Central memory CD8-positive, alpha-beta T cell (primary cell): ENCODE results near the gene KRTAP9-9.
"Not testable (repeated sequence)": the region's sequence is repeated elsewhere in the genome, so short reads cannot be mapped to it uniquely, and the experiment has no call there.

Experiments
- ATAC-seq: fragments of 150-1000 bp; cut with Tn5 transposase; replicated peaks from 2 replicates; pipeline ENCODE4 v1.10.0; 2022; ENCODE audit warnings: mild to moderate bottlenecking, moderate FRiP score, moderate number of reproducible peaks; ENCODE audit not compliant: poor library complexity, severe bottlenecking; ENCODE audit errors: extremely low read depth
- DNase-seq, 2 donors: peaks; one replicate each; pipeline ENCODE4 v3.0.0; 2021; ENCODE audit warnings: low spot score in 2 of 2
- H3K27ac Mint-ChIP-seq: one replicate; pipeline ENCODE4 v1.8.0; 2022; ENCODE audit warnings: low read depth, mild to moderate bottlenecking, moderate library complexity, mixed read lengths
- H3K27me3 Mint-ChIP-seq: one replicate; pipeline ENCODE4 v1.8.0; 2022; ENCODE audit warnings: mixed read lengths
- H3K36me3 Mint-ChIP-seq: one replicate; pipeline ENCODE4 v1.8.0; 2022; ENCODE audit warnings: mild to moderate bottlenecking, moderate library complexity, mixed read lengths; ENCODE audit not compliant: insufficient read depth
- H3K4me1 Mint-ChIP-seq: one replicate; pipeline ENCODE4 v1.8.0; 2022; ENCODE audit warnings: mixed read lengths
- H3K4me3 Mint-ChIP-seq: one replicate; pipeline ENCODE4 v1.8.0; 2022; ENCODE audit warnings: mild to moderate bottlenecking, moderate library complexity, mixed read lengths
- H3K9me3 Mint-ChIP-seq: one replicate; pipeline ENCODE4 v1.8.0; 2022; ENCODE audit warnings: mixed read lengths

The KRTAP9-9 gene

GRCh38 chr17:41246995-41247787, 8.0 kb upstream of the KRTAP9-9 start:
- not testable (repeated sequence) for ATAC-seq, H3K4me3 Mint-ChIP-seq, H3K9me3 Mint-ChIP-seq, DNase-seq, H3K4me1 Mint-ChIP-seq, H3K27ac Mint-ChIP-seq, H3K36me3 Mint-ChIP-seq
- peaks cover 22% of the 10 kb centered on the region for H3K27me3 Mint-ChIP-seq

GRCh38 chr17:41249637-41250240, 5.4 kb upstream of the KRTAP9-9 start, which contains the start of gene KRTAP9-4:
KRTAP9-4 (plus strand) TSS chr17:41249687; CDS start chr17:41249721, 34 bp downstream.
- peaks cover 38% of the 10 kb centered on the region for H3K27me3 Mint-ChIP-seq
- not testable (repeated sequence) for H3K4me1 Mint-ChIP-seq, H3K36me3 Mint-ChIP-seq, DNase-seq, ATAC-seq, H3K4me3 Mint-ChIP-seq, H3K9me3 Mint-ChIP-seq, H3K27ac Mint-ChIP-seq

- peaks cover 48% of the 10 kb centered on the region for H3K27me3 Mint-ChIP-seq
- no peak overlapping the region for H3K4me3 Mint-ChIP-seq
- no peak overlapping the region for H3K27ac Mint-ChIP-seq
- H3K4me1 Mint-ChIP-seq: no peaks in the 10 kb centered on the region
- ATAC-seq: no peak
- H3K9me3 Mint-ChIP-seq: no peaks in the 10 kb centered on the region
- DNase-seq: no peak
- H3K36me3 Mint-ChIP-seq: peaks cover 1% of the 10 kb centered on the region
Measured at GRCh38 chr17:41251261-41251660, 3.9 kb upstream of the KRTAP9-9 start.

GRCh38 chr17:41254861-41255260, 323 bp upstream of the KRTAP9-9 start:
- Mint-ChIP-seq H3K4me3 (no peak overlapping the region), H3K36me3 (peaks cover 1% of the 10 kb centered on the region), H3K9me3 (no peaks in the 10 kb centered on the region), H3K4me1 (no peaks in the 10 kb centered on the region), H3K27me3 (peaks cover 82% of the 10 kb centered on the region), H3K27ac (no peak overlapping the region)
- DNase-seq (no peak), ATAC-seq (no peak)

- Mint-ChIP-seq H3K4me1 (peaks cover 3% of the 10 kb centered on the region), H3K36me3 (no peaks in the 10 kb centered on the region), H3K9me3 (no peaks in the 10 kb centered on the region), H3K27ac (no peak overlapping the region), H3K27me3 (peaks cover 82% of the 10 kb centered on the region), H3K4me3 (no peak overlapping the region)
- no peak for DNase-seq
- no peak for ATAC-seq
Measured at GRCh38 chr17:41256291-41256685, 1.1 kb downstream of the KRTAP9-9 start.

- no peak overlapping the region for H3K27ac Mint-ChIP-seq
- peaks cover 80% of the 10 kb centered on the region for H3K27me3 Mint-ChIP-seq
- H3K4me1 Mint-ChIP-seq: peaks cover 5% of the 10 kb centered on the region
- no peaks in the 10 kb centered on the region for H3K36me3 Mint-ChIP-seq
- ATAC-seq (no peak), DNase-seq (no peak)
- H3K9me3 Mint-ChIP-seq: no peaks in the 10 kb centered on the region
- no peak overlapping the region for H3K4me3 Mint-ChIP-seq
Measured at GRCh38 chr17:41258406-41258805, 3.2 kb downstream of the KRTAP9-9 start.

- ATAC-seq (no peak), DNase-seq (no peak)
- Mint-ChIP-seq H3K4me3 (no peak overlapping the region), H3K4me1 (peaks cover 5% of the 10 kb centered on the region), H3K9me3 (no peaks in the 10 kb centered on the region), H3K27me3 (peaks cover 75% of the 10 kb centered on the region), H3K27ac (no peak overlapping the region), H3K36me3 (no peaks in the 10 kb centered on the region)
Measured at GRCh38 chr17:41263212-41263611, 8.0 kb downstream of the KRTAP9-9 start.

- ATAC-seq (no peak), DNase-seq (no peak)
- H3K9me3 Mint-ChIP-seq: no peaks in the 10 kb centered on the region
- H3K27me3 Mint-ChIP-seq: peaks cover 67% of the 10 kb centered on the region
- no peak overlapping the region for H3K27ac Mint-ChIP-seq
- H3K4me3 Mint-ChIP-seq: no peak overlapping the region
- no peaks in the 10 kb centered on the region for H3K36me3 Mint-ChIP-seq
- H3K4me1 Mint-ChIP-seq: peaks cover 5% of the 10 kb centered on the region
Measured at GRCh38 chr17:41264599-41264998, 9.4 kb downstream of the KRTAP9-9 start.

GRCh38 chr17:41265078-41265477, 9.9 kb downstream of the KRTAP9-9 start, which contains the start of gene KRTAP9-6:
KRTAP9-6 (plus strand) TSS chr17:41265378; CDS start chr17:41265378, 0 bp downstream.
- H3K36me3 Mint-ChIP-seq: no peaks in the 10 kb centered on the region
- ATAC-seq: no peak
- no peak within 1 kb of the TSS for H3K27ac Mint-ChIP-seq
- H3K27me3 Mint-ChIP-seq: peaks cover 62% of the 10 kb centered on the region
- H3K4me1 Mint-ChIP-seq: peaks cover 5% of the 10 kb centered on the region
- no peak for DNase-seq
- no peak within 1 kb of the TSS for H3K4me3 Mint-ChIP-seq
- H3K9me3 Mint-ChIP-seq: no peaks in the 10 kb centered on the region

GRCh38 chr17:41267711-41268110, 12.5 kb downstream of the KRTAP9-9 start:
- no peak overlapping the region for H3K27ac Mint-ChIP-seq
- no peaks in the 10 kb centered on the region for H3K9me3 Mint-ChIP-seq
- H3K36me3 Mint-ChIP-seq: no peaks in the 10 kb centered on the region
- peaks cover 45% of the 10 kb centered on the region for H3K27me3 Mint-ChIP-seq
- H3K4me1 Mint-ChIP-seq: no peaks in the 10 kb centered on the region
- H3K4me3 Mint-ChIP-seq: no peak overlapping the region
- DNase-seq (no peak), ATAC-seq (no peak)

GRCh38 chr17:41271323-41271722, 16.1 kb downstream of the KRTAP9-9 start:
- H3K9me3 Mint-ChIP-seq, DNase-seq, H3K4me3 Mint-ChIP-seq, H3K27ac Mint-ChIP-seq, ATAC-seq, H3K4me1 Mint-ChIP-seq, H3K36me3 Mint-ChIP-seq: not testable (repeated sequence)
- peaks cover 42% of the 10 kb centered on the region for H3K27me3 Mint-ChIP-seq

GRCh38 chr17:41271858-41272257, 16.7 kb downstream of the KRTAP9-9 start:
- Mint-ChIP-seq H3K27me3 (peaks cover 42% of the 10 kb centered on the region), H3K4me1 (no peaks in the 10 kb centered on the region), H3K27ac (no peak overlapping the region), H3K4me3 (no peak overlapping the region), H3K9me3 (no peaks in the 10 kb centered on the region), H3K36me3 (no peaks in the 10 kb centered on the region)
- ATAC-seq (no peak), DNase-seq (no peak)

- H3K9me3 Mint-ChIP-seq, H3K27ac Mint-ChIP-seq, H3K4me3 Mint-ChIP-seq, H3K36me3 Mint-ChIP-seq, ATAC-seq, DNase-seq, H3K4me1 Mint-ChIP-seq: not testable (repeated sequence)
- H3K27me3 Mint-ChIP-seq: peaks cover 47% of the 10 kb centered on the region
Measured at GRCh38 chr17:41275648-41276190, 20.5 kb downstream of the KRTAP9-9 start, which contains the start of gene KRTAP9-7. KRTAP9-7 (plus strand) TSS chr17:41275698; CDS start chr17:41275698, 0 bp downstream.
